ENCODE results near the gene SLN. TPM values are rescaled to one million over a fixed set of nuclear protein-coding genes. Genes with fewer than 3 reads are reported as not detected.

Gene SLN
- total RNA-seq, 1 experiment from 2014 or later = not detected

- H3K79me2 ChIP-seq (ENCODE audit: insufficient read depth, low read length) = no peaks in the 10 kb centered on the region
- H3K56ac ChIP-seq (ENCODE audit: insufficient read length, low read depth, low read length) = no peak overlapping the region
- H3K4me1 ChIP-seq (ENCODE audit: insufficient read depth, low read length) = no peaks in the 10 kb centered on the region
- H3K27ac ChIP-seq (ENCODE audit: insufficient read length, low read depth, low read length) = no peak overlapping the region
- no peak overlapping the region for H3K23ac ChIP-seq (ENCODE audit: insufficient read length, low read depth, low read length)
- no peak for DNase-seq
- WGBS (ENCODE audit: extremely low coverage, insufficient read length, low lambda C conversion rate) = no CpG with 5 or more reads among the region's 6 CpGs
- no peak overlapping the region for H3K4me2 ChIP-seq (ENCODE audit: insufficient read depth, insufficient read length, low read length)
- H3K18ac ChIP-seq (ENCODE audit: insufficient read length, low read depth, low read length) = no peak overlapping the region
- no peak overlapping the region for H4K5ac ChIP-seq (ENCODE audit: insufficient read length, low read depth, low read length)
- Mint-ChIP-seq H3K27ac (no peak overlapping the region; a peak in 1 of 7 replicates), H3K27me3 (ENCODE audit: low read depth) (no peaks in the 10 kb centered on the region), H3K4me1 (peaks cover 18 to 19% of the 10 kb centered on the region in 2 experiments), H3K36me3 (ENCODE audit: insufficient read depth in 1 of 3, low read depth in 3 of 3) (peaks cover 0 to 4% (median 0%) of the 10 kb centered on the region in 3 experiments; a peak in 1 of 7 replicates), H3K4me3 (no peak overlapping the region), H3K9me3 (no peaks in the 10 kb centered on the region; a peak in 2 of 5 replicates)
- no peak overlapping the region for H2AFZ ChIP-seq (ENCODE audit: low read length)
- H2BK15ac ChIP-seq (ENCODE audit: low read depth, low read length) = no peak overlapping the region
- H3K79me1 ChIP-seq (ENCODE audit: insufficient read depth, low read depth, low read length, poor library complexity, severe bottlenecking) = no peaks in the 10 kb centered on the region
- no peak overlapping the region for H3T11ph ChIP-seq (ENCODE audit: low read length)
- H2BK12ac ChIP-seq (ENCODE audit: insufficient read length, low read depth, low read length) = no peak overlapping the region
- no peak overlapping the region for H4K8ac ChIP-seq (replicated peaks; ENCODE audit: insufficient read length, low read depth, low read length)
- no peaks in the 10 kb centered on the region for H4K20me1 ChIP-seq (ENCODE audit: control insufficient read depth, insufficient read depth, insufficient read length)
- H3K9ac ChIP-seq (ENCODE audit: extremely low read depth, insufficient read length, low read length) = no peak overlapping the region
- H3K23me2 ChIP-seq (ENCODE audit: insufficient read length, low read depth, low read length, poor library complexity, severe bottlenecking) = no peaks in the 10 kb centered on the region
- no peaks in the 10 kb centered on the region for H3K27me3 ChIP-seq (ENCODE audit: insufficient read depth, low read length)
- no peak overlapping the region for H3K14ac ChIP-seq (ENCODE audit: insufficient read depth, low read length)
- H2BK5ac ChIP-seq (ENCODE audit: insufficient read length, low read length) = no peak overlapping the region
- H3K9me3 ChIP-seq (ENCODE audit: control insufficient read depth, low read depth, low read length) = no peaks in the 10 kb centered on the region
- no peak overlapping the region for H3K4ac ChIP-seq (ENCODE audit: low read depth, low read length)
- peak overlapping the region; percentile 45 for H2BK20ac ChIP-seq (ENCODE audit: low read depth, low read length, poor library complexity, severe bottlenecking)
- no peak for TF ChIP-seq CTCF (conservative IDR thresholded peaks at IDR 0.05)
- H2AK5ac ChIP-seq (ENCODE audit: insufficient read length, low read length) = no peak overlapping the region
- H2BK120ac ChIP-seq (ENCODE audit: low read depth, low read length, poor library complexity, severe bottlenecking) = no peak overlapping the region
- H4K91ac ChIP-seq (ENCODE audit: insufficient read length, low read depth, low read length) = no peak overlapping the region
These were observed 14.6 kb downstream of the SLN start for GRCh38 chr11:107697291-107697690.
